ENCODE data around the gene A4GALT. TPM values are rescaled to one million over a fixed set of nuclear protein-coding genes. Genes with fewer than 3 reads are reported as not detected.

The A4GALT gene
- total and polyA plus RNA-seq, 2 of the 13 experiments (the other 11 are each of a cell fraction or from before 2014, with no cell fraction given), result 0.09 to 1.1 TPM

GRCh38 chr22:42719656-42720262 lies 911 bp downstream of the A4GALT start (continued):
- TF ChIP-seq HNF1B (CRISPR knock-in tag; IDR thresholded peaks at IDR 0.05) (no peak), CCAR2 (optimal IDR thresholded peaks at IDR 0.05; ENCODE audit: low read depth, low read length) (no peak)

- TF ChIP-seq PRDM10 (CRISPR knock-in tag; IDR thresholded peaks at IDR 0.05; ENCODE audit: low read depth), result no peak
- no peak for TF ChIP-seq FOXO1 (CRISPR knock-in tag; IDR thresholded peaks at IDR 0.05)
- intact Hi-C loops (cut with micrococcal nuclease; ENCODE audit: unreplicated experiment), result no loop called here
- H3K9me3 ChIP-seq (ENCODE audit: low read length), result no peaks in the 10 kb centered on the region
- ChIA-PET CTCF (ENCODE audit: low intra/inter-chr PET ratio, low total read pairs) (no interaction called here), POLR2A (no interaction called here)
- no peak for DNase-seq (ENCODE audit: low spot score)
- peaks cover 40% of the 10 kb centered on the region for H3K4me1 ChIP-seq (ENCODE audit: insufficient read depth, low read length)
- H3K27me3 ChIP-seq (ENCODE audit: control insufficient read depth in 1 of 2, insufficient read depth in 2 of 2, low read length in 2 of 2), result peaks cover 9 to 58% of the 10 kb centered on the region in 2 experiments
- no peak overlapping the region for H3K4me3 ChIP-seq (replicated peaks in 1 of 3; ENCODE audit: insufficient read depth in 1 of 3, low read depth in 2 of 3, low read length in 3 of 3)
- H3K36me3 ChIP-seq (replicated peaks in 1 of 2; ENCODE audit: control insufficient read depth in 1 of 2, insufficient read depth in 2 of 2, low read length in 2 of 2), result no peaks in the 10 kb centered on the region
- no peak overlapping the region for H3K27ac ChIP-seq (ENCODE audit: extremely low read length, insufficient read depth, low read length)
- WGBS (ENCODE audit: low lambda C conversion rate), result 0% methylated on average over 2 of the region's 2 CpGs
- no peak for FAIRE-seq
- in situ Hi-C loops (cut with HindIII; ENCODE audit: extremely low pct_ligation_motif_present, low pct_unique_long_range_greater_than_20kb), result no loop called here
- no TSS peak for BruUV-seq (replicated peaks)
- peak; percentile 61 for ATAC-seq
- no peak overlapping the region for H3K9ac ChIP-seq (ENCODE audit: insufficient read depth, low read depth, low read length)
- H3K79me2 ChIP-seq (ENCODE audit: insufficient read depth, low read length), result no peaks in the 10 kb centered on the region
- no peaks in the 10 kb centered on the region for H4K20me1 ChIP-seq (ENCODE audit: insufficient read depth, low read length)
- no peak overlapping the region for H3K4me2 ChIP-seq (ENCODE audit: low read depth, low read length)
- no peak overlapping the region for H2AFZ ChIP-seq (ENCODE audit: low read length)
These were observed 1.5 kb downstream of the A4GALT start for GRCh38 chr22:42719133-42719532.

Measured in HepG2 (cell line).